Effector CD8-positive, alpha-beta T cell (primary cell): Measurements from ENCODE around the gene PPP2R5E.

ENCODE experiments used
- DNase-seq: peaks from one replicate; lab custom pipeline; 2025; lab: John Stamatoyannopoulos, UW

Gene PPP2R5E

DNA sequence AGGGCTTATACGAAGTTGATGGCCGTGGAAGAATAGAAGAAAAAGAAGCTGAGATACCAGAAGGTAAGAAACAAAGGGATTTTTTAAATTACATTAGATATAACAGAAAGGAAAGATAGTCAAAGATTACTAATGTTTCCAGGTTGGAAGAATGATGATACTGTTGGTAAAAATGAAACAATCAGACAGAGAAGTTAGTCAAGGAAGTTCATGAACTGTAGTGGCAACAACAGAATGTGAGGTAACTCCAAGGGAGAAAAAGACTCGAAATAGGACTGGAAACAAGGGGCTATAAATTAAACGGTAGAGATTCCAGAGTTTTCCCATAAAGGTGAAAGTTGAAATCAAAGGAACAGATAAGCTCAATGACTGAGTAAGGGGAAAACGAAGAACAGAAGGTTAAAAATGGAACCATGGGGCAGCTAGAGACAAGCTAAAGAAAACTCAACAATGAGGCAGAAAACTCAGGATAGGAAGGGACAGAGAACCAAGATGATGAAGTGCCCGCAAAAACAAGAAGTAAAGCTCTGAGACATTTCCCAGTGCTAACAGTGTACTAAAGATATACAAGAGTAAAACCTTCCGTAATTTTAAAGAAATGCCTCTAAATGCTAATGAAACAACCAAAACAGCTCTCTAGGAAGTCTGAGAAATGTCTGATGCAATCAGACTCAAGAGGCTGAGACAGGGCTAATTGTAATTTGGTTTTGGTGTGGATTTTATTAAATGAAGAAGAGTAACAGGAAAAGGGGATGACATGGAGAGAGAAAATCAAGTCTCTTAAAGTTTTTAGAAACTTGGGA, 70.0 kb downstream of the PPP2R5E start:
- DNase-seq, result no peak

DNA sequence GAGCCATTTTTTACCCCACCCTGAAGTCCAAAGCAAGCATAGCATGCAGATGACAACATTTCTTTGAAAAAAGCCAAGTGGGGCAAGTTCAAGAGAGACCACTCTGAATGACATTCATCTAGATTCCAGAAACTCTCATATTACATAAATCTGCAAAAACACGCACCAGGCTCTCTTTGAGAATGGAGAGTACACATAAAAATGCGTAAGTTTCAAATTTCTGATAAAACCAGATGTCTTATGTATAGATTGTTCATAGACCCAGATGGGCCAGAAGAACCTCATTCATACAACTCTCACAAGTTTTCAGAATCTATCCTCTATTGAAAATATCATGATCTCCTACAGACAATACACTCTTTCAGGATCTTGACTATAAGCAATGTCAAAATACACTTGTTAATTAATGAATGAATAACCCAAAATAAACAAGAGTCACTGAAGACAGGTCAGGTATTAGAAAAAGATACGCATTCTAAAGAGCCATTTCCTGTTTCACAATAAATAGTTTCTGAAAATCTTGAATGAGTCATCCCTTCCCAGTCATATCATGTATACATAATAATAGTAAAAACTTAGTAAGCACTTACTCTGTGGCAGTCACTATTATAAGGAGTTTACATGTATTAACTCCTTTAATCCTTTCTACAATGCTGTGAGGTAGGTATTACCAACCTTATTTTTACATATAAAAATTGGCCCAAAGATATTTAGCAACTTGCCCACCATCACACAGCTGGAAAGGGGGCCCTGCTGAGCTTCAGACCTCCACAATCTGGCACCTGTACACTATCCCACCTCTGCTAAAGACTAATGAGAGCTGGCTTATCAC, 72.0 kb downstream of the PPP2R5E start:
- no peak for DNase-seq

DNA sequence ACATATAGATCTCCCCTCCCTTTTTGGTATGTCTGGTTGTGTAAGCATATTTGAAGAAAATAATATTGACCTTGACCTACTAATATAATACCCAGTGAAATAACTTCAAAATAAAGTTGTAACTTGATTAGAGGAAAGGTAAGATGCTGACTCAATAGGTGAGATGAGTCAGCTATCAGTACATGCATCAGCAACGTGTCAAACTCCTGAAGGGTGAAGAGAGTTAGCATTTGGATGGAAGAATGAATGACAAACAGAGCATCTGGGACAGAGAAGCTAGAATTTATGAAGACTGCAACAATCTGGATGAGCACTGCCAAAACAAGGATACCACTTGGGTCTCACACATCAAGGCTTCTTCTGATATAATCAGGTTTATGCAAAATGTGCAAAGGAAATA, 74.9 kb downstream of the PPP2R5E start:
- no peak for DNase-seq

DNA sequence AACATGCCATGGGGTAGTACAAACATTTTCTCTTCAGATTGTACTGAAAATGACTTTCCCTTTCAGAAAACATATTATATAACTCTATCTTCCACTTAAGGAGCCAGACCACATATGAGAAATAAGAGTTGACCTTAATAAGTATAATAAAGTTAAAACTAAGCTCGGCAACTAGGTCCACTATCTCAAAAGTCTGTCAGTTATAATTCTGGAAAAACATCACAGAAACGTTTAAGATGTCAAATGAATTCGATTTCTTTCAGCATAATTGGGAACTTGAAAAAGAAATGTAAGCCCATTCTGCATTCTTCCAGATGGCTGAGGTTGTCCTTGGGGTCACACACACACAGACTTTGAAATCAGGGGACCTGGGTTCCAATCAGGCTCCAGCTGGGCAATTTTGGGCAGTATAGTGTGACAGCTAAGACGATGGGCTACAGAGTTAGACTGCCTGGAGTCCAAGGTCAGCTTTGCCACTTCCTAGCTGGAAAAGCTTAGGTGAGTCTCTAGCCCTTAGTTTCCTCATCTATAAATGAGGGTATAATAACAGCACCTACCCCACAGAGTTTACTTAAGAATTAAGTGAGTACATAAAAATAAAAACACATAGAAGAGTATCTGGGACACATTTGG, 75.6 kb downstream of the PPP2R5E start:
- no peak for DNase-seq

DNA sequence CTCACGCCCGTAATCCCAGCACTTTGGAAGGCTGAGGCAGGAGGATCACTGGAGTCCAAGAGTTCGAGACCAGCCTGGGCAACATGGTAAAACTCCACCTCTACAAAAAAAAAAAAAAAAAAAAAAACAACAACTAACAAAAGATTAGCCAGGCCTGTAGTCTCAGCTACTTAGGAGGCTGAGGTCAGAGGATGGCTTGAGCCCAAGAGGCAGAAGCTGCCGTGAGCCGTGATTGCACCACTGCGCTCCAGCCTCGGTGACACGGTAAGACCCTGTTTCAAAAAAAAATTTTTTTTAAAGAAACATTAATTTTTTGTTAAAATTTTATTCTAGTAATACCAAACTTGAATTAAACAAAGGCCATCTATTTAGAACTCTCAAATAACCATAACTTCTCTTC, 77.8 kb downstream of the PPP2R5E start:
- no peak for DNase-seq

DNA sequence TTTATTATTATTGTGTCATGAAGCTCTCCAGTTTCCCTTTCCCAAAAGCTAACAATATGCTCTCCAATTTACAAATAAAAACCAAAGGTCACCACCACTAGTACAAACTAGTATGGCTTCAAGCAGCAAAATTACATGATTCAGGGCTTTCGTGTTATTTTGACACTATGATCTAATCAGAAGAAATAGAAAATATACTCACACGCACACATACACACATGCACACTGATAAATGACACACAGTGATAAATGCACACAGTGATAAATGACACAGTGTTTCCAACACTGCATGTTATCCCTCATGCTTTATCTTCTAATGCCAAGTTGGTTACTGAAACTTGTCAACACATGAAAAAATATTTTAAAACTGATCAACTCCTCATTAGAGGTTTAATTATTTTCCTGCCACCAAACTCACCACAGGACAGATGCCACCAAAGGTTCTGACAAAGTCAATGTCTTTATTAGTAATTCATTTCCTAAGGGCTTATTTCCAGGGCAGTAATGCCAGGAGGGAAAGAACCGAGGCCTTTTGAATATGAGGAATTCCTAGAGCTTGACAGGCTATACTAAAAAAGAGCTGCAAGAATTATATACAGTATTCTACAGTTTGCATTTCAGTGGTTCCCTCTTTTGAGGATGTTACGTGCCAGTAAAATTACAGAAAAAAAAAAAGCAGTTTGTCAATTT, 82.4 kb downstream of the PPP2R5E start:
- no peak for DNase-seq

DNA sequence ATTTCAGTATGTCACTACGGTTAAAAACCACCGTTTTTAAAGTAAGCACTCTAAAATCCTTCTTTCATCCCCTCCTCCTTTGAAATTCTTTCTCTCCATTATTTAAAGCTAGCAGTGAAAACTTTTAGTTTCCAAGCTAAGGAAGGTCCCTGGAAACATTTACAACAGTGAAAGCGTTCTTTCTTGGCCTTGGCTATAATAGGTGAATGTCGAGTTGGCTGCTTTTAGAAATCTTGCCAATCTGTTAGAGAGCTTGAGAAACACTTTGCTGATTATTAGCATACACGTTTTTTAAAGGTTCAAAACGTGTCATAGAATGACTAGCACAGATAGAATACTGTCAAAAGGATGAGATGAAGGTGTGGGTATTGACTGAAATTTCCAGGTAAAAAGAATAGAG, 83.4 kb downstream of the PPP2R5E start:
- DNase-seq, result no peak

DNA sequence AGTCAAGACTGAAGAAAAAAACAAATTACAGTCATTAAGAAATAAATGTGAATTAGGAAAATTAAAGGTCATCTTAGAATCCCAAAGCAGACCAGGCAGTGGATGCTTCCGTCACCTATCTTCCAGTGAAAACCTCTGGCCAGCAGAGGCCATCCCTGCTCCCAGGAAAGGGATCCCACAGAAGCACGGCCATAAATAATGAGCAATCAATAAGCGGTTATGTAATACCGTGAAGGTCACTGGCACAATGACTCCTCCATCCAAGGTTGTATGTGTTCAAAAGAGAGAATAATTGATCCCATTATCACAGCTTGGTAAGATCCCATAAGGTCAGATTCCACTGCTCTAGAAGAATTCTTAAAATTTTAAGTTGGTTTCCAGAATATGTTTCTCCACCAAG, 85.7 kb downstream of the PPP2R5E start:
- no peak for DNase-seq

DNA sequence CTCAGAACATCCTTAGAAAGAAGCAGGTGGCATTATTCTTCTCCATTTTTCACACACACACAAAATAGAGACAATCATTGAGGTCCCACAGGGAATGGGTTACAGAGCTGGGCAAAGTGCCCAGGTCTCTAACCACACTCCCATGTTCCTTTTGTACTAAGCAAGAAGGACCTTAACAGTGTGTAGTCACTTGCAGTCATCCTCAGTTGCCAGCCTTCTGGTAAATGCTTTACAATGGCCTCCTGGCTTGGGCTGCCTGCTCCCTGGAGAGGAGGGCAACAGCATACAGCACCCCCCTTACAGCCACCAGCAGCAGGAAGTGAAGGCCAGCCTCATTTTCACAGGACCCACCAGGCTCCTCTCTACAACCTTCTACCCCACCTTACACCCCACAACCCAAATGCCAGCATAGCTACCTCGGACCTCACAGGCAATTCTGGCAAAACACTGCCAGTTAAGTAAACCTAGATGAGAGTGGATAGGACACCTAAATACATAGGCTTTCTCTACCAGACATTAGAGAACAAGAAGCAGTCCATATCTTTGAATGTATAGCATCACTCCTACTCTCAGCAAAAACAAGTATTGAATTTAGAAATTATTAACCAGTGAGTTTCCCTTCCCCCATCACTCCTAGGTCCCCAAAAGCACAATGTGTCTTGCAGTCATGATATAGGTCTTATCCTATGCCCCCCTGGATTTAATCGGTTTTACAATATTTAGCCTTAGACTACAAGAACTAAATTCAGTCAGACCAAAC, 88.1 kb downstream of the PPP2R5E start:
- DNase-seq, result no peak

DNA sequence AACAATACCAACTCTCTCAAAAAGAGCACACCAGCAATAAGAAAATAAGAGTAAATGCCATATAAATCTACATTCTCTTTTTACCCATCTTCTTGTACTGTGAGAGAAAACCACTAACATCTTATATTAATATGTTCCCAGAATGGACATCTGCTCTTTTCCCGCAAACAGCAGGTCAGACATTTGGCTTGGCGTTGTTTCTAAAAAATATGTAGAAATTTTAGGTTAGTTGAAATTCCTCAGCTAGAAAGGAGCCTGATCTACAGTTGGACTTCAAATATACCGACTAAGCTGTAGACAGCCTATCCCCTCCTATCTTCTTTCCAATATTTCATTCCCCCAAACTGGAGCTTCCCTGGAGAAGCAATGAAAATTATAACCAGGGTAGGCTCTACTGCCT, 88.7 kb downstream of the PPP2R5E start:
- DNase-seq, result no peak

DNA sequence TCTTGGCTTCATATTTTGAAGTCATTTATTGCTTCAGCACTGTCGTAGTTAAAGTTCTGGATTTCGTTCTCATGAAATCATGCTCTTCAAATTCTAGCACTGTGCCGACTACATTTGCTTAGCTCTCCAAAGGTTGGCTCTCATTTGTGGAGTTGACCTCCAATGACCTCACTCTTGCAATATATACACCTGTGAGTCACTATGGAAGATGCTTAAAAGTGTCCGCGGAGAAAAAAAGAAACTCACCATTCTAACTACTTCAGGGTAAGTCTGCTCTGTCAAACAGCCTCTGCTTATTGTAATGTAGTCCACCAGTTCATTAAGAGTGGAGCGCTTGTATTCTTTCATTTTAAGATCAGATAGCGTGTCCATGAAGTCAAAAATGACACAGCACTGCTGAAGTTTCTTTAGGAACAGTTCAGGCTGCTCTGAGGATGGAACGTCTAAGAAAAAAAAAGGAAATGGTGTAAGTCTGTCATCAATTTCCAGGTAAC, 89.7 kb downstream of the PPP2R5E start:
- no peak for DNase-seq

DNA sequence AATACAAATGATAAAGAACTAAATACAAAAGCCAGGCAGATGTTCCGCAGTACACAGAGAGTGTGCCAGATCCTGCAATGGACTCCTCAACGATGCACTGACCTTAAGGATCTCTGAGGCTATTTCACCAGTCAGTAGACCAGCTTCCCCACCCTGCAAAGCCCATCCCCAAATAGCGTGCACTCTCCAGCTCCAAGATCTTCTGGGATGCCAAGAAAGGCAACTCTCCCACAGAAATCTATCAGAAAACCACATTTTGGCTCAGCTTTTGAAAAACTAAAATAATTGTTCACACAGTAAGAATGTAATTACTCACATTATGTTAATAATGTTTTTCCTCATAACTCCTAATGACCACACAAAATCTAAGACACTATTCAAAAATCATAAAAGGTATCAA, 90.4 kb downstream of the PPP2R5E start:
- DNase-seq, result no peak

DNA sequence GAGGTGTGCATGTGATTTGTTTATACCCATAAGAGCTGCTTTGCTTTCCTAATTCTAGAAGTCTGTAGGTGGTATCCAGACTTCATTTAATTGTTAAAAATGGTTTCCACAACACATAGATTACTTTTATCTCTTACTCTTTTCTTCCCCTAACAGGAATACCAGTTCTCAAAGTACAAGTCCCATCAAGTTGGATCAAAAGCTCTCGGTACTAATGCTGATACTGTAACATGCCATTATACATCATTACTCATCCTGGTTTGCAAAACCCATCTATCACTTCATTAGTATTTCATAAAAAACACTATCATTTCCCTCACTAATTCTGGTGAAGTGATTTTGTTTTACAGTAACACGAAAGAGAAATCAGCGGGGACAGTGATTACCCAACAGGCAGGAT, 94.3 kb downstream of the PPP2R5E start:
- DNase-seq, result no peak

DNA sequence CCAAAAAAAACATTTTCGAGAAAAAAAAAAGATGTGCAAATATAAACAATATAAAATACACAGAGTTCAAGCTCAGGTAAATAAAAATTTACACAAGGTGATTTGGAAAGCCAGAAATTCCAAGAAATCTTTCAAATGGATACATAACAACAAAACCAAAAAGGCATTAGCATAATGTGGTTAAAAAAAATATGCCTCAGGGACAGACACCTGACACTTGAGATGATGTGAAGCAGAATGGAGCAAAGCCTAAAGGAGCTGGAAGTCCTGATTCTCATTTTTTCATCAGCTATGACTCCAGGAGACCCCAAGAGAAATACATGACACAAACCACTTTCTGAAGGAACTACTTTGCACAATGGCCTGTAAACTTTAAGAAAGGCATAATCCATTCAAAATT, 98.6 kb downstream of the PPP2R5E start:
- no peak for DNase-seq

DNA sequence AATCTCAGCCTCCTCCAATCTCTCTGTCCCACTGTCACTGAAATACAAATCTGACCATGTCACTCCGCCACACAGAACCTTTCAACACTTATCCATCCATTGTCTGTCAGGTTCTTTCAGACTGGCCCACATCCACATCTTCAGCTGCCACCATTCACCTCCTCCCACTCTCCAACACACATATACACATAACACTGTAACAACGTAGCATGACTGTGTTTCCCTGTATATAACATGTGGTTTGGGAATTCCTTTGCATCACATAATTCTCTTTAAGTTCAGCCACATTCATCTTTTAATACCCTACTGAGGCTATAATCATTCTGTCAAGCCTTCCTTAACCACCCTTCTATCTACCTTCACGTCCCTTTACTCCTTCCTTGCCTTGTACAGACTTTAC, 99.2 kb downstream of the PPP2R5E start:
- no peak for DNase-seq

DNA sequence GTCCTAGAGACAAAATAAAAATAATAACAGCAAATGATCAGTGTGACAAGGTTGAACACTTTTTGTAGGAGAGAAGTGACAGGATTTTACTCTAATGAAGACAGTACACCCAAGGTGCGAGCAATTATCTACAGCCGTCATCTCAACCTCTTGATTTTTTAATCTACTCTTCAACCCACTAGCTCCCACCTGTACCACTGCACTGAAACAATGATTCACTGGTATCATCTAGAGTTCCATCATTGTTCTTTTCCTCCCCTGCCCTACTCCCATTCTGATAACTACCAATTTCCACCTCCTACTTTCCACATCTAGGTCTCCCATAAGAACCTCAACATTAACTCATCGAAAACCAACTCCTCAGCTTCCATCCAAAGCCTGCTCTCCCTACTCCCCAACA, 99.8 kb downstream of the PPP2R5E start:
- DNase-seq, result no peak

DNA sequence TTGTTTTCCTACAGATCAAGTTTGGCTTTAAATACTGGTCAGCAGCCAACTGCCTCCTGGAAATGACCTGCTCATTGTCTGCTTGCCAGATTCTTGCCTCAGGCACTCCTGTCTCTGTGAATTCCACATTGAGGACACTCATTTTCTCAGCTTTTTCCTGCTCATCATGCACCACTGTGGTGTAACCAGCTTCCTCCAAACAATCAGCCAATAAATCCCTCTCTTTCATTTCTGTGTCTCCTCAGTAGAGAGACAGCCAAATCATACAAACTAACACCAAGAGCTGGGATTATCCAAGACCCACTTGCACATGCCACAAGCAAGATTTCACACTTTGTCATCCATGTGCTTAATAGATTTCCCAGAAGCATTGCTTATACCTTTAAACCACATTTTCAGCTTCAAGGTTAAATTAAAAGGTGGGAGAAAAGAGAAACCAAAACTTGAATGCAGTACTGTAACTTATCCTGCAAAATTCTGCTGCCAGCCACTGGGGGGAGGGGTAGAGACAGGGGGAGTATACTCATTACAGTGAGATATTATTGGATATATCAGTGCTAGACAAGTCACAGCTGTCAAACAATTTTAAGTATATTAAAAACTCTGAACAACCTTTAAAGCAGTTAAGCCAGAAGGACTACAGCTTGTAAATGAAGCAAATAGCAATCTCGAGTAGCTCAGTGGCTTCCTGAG, 105.0 kb downstream of the PPP2R5E start:
- DNase-seq, result no peak

DNA sequence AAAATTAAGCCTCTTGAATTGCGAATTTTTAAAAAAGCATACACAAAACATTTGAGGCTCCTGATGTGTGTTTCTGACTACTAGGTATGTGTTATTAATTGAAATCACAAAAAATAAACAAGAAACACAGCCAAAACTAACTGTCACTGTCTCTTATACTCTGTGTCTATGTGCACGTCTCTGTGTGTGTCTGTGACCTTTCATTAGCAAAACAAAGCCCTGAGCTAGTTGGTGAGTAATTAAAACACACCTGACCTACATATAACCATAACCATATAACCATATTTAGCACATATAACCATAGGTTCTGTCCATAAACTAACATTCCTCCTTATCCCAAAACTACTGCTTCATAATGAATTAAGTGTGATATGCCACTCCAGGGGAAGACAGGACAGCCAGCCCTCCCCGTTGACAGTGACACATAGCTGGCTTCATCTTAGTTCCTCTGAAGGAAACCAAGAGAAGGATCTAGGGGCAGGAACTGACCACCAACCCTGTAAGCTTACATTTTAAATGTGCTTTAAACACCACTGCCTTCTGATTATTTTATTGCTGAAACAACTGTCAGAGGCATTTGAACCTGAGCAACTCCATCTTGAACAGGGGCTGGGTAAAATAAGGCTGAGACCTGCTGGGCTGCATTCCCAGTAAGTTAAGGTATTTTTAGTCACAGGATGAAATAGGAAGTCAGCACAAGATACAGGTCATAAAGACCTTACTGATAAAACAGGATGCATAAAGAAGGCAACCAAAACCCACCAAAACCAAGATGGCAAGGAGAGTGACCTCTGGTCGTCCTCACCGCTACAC, 106.7 kb downstream of the PPP2R5E start:
- no peak for DNase-seq

DNA sequence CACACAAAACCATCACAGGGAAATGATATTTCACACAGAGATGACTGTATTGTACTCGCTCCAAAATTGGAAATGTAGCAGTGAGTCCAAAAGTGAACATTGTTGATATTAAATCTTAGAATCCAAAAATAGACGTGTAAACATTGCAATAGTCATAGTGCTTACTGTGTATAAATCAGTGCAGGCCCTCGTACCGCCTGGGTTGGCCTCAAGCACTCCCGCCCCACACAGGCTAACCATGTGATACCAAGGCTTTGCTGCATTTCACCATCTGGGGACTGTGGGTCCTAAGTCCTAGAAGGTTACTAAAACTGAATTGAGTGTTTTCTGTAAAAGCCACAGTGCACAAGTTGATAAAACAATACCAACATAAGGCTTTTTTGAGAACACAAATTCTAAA, 107.3 kb downstream of the PPP2R5E start:
- DNase-seq, result no peak

DNA sequence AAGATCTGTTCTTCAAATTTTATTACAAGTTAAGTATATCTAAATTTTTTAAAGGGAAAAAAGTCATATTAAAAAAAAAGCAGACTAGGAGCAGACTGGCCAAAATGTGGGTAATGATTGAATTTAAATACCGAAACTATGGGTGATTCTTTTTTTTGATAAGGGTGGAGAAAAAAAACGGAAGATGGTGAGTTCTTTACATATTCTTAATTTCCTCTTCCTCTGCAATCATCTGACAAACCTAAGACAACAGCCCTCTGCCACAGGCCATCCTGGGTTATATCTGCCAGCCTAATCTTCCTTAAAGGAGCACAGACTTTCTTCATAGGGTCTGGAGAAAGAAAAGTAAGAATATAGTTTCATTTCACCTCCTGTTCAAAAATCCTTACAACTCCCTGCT, 108.0 kb downstream of the PPP2R5E start:
- no peak for DNase-seq
